HG02970 (cell line): ENCODE measurements around the gene ARF6.
"Not testable (repeated sequence)": the region's sequence is repeated elsewhere in the genome, so short reads cannot be mapped to it uniquely, and the experiment has no call there.

Source experiments
- ATAC-seq: cut with Tn5 transposase; IDR thresholded peaks from one replicate; pipeline ENCODE4 v1.9.1; 2021; ENCODE audit warnings: mild to moderate bottlenecking, moderate library complexity, moderate number of reproducible peaks; ENCODE audit not compliant: unreplicated experiment, low FRiP score

ARF6 gene

DNA sequence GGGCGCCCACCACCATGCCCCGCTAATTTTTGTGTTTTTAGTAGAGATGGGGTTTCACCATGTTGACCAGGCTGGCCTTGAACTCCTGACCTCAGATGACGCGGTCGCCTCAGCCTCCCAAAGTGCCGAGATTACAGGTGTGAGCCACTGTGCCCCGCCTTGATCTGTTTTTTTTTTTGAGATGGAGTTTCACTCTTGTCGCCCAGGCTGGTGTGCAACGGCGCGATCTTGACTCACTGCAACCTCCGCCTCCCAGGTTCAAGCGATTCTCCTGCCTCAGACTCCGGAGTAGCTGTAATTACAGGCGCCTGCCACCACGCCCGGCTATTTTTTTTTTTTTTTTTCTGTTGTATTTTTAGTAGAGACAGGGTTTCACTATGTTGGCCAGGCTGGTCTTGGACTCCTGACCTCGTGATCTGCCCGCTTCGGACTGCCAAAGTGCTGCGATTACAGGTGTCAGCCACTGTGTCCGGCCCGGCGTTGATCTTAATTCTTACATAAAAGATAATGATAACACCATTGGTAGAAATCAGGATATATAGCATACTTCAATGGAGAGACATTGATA is 9.9 kb downstream of the ARF6 start:
- not testable (repeated sequence) for ATAC-seq

DNA sequence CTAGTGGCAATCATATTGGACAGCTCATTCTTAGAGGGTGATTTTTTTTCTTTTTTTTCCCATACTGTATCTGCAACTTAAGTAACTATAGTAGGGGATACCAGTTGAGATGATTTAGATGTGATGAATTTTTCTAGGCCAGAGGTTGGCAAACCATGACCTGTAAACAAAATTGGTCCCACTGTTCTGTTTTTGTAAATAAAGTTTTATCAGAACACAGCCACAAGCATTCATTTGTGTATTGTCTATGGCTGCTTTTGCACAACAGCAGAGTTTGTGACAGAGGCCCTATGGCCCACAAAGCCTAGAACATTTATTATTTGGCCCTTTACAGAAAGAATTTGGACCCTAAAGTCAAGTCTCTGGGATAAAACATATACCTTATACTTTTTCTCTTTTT is 11.4 kb downstream of the ARF6 start:
- no peak for ATAC-seq

DNA sequence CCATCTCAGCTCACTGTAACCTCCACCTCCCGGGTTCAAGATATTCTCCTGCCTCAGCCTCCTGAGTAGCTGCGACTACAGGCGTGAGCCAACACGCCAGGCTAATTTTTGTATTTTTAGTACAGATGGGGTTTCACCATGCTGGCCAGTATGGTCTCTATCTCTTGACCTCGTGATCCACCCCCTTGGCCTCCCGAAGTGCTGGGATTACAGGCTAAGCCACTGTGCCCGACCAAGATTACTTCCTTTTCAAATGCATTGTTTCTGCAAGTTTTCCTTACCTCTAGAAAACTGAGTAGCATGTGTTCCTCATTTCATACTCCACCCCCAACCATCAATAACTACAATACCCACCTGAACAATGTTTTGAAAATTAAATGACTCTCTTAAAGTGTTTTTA is 13.1 kb downstream of the ARF6 start:
- ATAC-seq = no peak

DNA sequence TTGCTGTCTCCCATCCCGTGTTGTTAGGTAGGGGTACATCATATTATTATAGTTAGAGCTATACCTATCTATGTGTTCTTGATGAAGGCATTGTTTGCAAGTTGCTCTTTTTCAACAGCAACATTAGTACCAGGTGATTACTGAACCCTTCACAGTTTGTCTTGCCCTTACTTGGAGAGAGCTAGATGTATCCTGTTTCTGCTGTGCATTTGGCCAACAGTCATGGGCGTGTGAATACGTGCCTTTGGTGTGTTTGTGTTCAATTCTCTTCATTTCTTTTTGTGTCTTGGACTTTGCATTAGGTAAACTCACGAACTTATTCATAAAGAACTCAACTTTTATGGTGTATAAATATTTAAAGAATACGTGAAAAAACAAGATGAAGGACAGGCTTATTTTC is 14.3 kb downstream of the ARF6 start:
- no peak for ATAC-seq

DNA sequence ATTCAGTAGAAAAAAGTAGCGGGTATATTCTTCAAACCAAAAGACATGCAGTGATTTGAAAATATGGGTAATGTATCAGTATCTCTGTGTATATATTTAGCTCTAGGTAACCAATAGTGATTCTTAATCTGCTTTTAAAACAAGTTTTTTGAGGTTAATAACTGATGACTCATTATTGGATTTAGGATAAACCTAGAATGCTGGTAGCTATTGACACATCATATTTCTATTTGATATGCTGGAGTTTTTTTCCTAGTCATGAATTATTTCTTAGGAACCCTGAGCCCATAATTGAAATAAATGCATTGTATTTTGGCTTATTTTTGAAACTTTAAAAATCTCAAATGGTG is 15.5 kb downstream of the ARF6 start:
- ATAC-seq = no peak

DNA sequence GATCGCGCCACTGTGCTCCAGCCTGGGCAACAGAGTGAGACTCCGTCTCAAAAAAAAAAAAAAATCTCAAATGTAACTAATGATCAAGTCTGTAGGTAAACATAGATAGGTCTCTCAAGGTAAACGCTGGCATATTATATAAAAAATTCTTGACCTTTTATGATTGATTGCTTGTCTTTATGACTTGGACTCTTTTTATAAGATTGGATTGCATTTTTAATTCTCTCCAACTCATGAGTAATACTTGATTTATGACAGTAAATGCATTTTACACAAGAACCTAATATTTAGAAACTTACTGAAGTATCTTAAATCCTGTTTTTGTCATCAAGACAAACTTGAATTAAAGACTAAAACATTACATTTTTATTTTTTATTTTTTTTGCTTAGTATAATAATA is 16.1 kb downstream of the ARF6 start:
- no peak for ATAC-seq

DNA sequence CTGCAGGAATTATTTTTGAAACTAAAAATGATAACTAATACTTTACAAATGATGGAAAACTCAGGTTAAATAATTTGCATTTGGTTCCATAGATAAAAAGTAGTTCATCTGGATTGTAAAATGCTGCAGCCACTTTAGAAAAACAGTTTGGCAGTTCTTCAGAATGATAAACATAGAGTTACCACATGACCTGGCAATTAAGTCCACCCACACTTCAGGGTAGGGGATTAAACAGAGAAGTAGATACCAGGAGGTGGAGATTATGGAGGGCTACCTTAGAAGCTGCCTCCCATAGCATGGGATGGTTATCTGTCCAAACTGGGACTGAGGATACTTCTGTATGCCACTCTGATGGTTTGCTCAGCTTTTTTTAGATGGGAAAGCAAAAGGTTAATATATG is 22.2 kb downstream of the ARF6 start:
- no peak for ATAC-seq

DNA sequence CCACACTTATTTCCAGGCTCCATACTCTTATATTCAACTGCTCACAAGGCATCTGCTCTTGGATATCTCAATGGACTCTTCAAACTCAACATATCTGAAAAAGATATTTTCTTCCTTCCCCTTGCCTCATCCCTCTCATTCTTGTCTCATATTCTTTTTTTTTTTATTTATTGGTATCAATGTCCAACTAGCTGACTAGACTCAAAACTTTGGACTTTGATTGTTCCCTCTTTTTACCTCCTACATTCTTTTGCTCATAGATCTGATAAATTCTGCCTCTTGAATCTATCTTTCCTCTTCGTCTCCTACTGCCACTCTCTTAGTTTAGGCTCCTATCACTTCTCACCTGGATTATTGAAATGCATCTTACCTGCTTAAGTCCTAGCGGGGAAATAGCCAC is 25.8 kb downstream of the ARF6 start:
- no peak for ATAC-seq

DNA sequence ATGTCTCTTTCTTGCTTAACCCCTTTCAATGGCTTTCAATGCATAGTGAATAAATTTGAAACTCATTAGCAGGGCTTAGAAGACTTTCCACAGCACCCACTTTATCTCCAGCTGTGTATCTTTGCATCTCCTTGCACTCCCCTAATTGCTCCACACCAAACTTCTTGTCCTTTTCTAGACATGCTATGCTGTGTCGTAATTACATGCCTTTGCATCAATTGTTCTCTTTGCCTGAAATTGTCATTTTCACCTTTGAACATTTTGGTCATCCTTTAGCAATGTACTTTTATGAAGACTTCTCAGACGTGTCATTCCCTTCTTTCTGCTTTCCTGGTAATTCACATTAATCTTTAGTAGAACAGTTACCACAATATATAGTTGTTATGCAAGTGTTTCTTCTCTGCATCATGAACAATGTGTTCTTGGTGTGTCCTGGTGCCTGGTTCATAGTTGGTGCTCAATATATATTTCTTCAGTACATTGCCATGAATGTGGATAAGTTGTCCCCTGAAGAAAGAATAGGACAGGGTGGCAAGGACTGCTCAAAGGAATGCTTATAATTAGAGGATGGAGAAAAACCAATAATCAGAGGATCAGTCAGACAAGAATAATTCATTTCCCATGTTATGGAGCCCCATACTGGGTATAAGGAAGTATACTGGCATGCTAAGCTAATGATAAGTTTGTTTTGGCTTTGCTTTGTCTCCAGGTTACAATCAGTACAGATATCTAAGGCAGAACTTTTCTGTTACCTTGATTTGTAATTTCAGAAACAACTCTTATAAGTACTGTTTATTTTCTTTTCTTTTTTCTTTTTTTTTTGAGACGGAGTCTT is 27.2 kb downstream of the ARF6 start:
- ATAC-seq = no peak

DNA sequence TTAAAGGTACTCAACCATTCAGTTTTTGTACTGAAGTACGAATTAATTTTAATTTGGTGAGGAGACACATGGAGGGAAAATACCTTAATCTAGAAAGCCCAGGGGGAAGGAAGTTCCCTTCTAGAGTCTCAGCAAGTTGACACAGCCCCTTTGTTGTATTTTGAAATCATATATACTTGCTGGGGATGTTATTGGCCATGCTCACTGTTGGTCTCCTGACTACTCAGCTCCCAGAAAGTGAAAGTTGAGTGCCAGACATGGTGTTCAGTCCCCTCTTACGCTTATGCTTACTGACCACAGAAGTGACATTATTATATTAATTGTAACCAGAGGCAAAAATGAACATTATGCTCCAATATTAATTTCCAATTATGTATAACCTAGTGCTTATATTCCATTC is 28.1 kb downstream of the ARF6 start:
- ATAC-seq = no peak

DNA sequence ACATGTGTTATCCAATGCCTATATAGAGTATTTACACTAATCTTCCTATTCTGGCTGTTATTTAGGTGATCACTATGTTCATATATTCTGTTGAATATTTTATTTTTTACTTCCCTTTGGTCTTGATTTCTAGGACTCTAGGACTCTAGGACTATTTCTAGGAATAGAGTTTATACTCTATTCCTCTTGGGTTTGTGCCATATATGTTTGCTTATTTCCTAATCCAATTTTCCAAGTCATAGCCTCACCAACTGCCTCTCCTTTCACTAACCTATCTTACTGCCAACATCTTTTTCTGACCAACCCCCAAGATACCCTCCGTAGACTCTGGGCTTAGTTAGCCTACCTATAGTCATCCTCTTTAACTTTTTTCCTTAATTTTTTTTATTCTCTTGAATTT is 28.5 kb downstream of the ARF6 start:
- no peak for ATAC-seq

DNA sequence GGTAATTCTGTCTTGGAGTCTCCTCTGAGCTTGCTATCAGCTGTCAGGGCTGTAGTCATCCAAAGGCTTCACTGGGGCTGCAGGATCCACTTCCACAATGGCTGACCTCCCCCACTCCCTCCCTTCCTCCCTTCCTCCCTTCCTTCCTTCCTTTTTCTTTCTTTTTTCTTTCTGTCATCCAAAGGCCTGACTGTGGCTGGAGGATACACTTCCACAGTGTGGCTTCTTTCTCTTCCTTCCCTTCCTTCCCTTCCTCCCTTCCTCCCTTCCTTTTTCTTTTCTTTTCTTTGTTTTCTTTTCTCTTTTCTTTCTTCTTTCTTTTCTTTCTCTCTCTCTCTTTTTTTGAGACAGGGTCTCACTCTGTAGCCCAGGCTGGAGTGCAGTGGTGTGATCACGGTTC is 30.6 kb downstream of the ARF6 start:
- no peak for ATAC-seq

DNA sequence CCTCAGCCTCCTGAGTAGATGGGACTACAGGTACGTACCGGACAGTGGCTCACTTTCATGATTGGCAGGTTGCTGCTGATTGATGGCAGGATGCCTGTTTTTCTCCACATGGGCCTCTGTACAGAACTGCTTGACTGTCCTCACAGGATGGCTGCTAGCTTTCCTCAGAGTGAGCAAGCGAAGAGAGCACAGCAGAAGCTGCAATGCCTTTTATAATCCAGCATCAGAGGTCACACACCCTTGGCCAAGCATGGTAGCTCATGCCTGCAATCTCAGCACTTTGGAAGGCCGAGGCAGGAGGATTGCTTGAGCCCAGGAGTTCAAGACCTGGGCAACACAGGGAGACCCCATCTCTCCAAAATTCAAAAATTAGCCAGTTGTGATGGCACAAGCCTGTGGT is 31.0 kb downstream of the ARF6 start:
- ATAC-seq = no peak

DNA sequence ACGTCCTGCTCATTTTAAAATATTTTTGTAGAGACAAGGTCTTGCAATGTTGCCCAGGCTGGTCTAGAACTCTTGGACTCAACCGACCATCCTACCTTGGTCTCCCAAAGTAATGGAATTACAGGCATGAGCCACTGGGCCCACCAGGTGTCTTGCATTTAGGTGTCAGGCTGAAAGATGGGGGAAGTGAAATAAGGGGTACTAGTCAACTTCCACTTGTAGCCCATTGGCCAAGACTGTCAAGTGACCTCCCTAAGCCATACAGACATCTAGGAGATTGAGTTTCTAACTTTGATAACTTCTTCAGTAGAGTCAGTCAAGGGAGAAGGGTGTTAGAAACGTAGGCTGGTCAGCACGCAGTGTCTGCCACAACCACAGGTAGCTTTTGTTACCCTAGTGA is 32.0 kb downstream of the ARF6 start:
- no peak for ATAC-seq

DNA sequence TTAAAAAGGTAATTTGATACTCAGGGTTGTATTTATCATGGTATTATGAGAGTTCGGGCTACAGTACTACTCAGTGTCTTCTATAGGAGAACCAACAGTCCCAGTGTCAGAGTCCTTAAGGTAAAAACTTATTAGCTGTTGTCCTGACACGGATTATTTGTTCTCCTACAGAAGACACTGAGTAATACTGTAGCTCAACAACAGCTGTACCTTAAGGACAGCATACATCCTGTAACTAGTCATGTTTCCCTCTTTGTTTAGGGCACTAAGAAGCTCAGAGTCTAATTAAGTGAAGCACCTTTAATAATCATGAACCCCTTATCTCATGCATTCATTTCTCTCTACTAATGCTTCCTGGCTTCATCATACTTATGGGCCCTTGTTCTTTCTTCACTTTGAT is 33.9 kb downstream of the ARF6 start:
- ATAC-seq = no peak

DNA sequence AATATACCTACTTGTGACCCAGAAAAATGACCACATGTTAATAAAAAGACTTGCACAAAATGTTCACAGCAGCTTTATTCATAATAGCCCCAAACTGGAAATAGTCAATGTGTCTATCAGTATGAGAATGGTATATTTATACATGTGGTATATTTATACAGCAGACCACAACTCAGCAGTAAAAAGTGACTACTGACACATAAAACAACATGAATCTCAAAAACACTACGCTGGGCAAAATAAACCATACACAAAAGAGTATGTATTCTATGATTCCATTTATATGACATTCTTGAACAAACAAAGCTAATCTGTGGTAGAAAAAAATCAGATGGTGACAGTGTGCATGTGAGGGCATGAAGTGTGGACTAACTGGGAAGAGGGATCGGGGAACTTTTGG is 35.1 kb downstream of the ARF6 start:
- no peak for ATAC-seq

DNA sequence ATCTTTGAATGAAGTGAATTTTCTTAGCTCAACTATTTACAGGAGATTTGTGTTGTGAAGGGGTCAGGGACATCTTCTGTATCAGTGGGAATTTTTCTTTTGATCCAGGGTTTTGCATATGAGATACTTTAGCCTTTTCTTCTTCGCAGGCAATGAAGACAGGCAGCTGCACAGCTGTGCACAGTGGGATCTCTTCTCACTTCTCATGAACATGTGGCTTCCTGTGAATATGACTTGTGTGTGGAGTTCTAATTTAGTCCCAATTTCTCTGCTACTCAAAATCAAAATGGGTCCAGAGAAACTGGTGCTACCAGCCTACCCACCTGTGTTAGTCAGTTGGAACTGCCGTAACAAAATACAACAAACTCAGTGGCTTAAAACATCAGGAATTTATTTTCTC is 37.8 kb downstream of the ARF6 start:
- ATAC-seq = no peak

DNA sequence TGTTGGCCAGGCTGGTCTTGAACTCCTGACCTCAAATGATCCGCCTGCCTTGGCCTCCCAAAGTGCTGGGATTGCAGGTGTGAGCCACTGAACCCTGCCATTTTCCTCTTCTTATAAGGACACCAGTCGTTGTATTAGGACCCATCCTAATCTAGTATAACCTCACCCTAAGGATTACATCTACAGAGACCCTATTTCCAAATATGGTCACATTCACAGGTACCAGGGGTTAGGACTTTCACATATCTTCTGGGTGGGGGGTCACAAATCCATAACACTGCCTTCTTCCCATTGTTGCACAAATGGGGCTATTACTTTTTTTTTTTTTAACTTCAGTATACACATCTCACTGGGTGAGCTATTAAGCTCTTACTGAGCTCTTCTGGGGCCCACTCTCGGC is 38.6 kb downstream of the ARF6 start:
- no peak for ATAC-seq

DNA sequence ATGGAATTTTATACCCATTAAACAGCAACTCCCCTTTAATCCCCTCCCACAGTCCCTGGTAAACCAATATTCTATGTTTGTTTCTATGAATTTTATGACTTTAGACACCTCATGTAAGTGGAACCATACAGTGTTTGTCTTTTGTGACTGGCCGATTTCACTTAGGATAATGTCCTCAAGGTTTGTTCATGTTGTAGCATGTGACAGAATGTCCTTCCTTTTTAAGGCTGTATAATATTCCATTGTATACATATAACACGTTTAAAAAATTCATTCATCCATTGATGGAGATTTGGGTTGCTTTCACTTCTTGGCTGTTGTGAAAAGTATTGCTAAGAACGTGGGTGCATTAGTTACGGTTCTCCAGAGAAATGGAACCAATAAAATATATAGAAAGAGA is 40.2 kb downstream of the ARF6 start:
- ATAC-seq = no peak

DNA sequence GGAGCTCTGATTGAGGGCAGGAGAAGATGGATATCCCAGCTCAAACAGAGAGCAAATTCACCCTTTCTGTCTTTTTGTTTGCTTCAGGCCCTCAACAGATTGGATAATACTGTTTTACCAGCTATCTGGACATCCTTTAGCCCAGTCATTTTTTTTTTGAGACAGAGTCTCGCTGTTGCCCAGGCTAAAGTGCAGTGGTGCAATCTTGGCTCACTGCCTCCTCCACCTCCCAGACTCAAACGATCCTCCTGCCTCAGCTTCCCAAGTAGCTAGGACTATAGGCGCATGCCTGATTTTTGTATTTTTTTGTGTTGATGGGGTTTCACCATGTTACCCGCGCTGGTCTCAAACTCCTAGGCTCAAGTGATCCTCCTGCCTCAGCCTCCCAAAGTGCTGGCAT is 40.8 kb downstream of the ARF6 start:
- ATAC-seq = no peak

DNA sequence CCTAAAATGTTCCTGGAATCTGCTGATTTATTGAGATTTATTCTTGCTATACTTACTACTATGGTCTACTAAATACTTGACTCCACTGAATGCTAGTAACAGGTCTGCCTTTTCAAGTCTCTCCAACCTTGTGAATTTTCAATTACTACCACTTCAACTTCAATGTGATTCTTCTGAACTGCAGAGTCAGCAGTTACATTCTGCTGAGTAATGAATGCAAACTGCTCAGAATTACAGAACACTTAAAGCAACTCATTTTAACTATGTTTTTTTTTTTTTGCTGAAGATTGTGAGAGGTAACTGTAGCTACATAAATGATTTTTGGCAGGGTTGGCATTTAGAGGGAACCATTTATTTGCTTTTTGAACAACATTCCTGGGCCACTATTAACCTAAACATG is 41.8 kb downstream of the ARF6 start:
- ATAC-seq = no peak

DNA sequence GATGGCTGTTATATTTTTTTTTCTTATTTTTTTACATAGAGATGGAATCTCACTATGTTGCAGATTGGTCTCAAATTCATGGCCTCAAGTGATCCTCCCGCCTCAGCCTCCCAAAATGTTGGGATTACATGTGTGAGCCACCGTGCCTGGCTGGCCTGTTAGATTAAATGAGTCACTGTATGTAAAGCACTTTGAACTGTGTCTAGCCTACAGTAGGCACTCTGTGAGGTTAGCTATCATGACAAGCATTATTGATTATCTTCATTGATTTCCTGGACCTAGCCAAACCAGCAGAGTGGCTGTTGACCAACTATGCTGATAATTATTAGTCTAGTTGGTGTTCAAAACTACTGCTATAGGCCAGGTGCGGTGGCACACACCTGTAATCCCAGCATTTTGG is 42.6 kb downstream of the ARF6 start:
- no peak for ATAC-seq

DNA sequence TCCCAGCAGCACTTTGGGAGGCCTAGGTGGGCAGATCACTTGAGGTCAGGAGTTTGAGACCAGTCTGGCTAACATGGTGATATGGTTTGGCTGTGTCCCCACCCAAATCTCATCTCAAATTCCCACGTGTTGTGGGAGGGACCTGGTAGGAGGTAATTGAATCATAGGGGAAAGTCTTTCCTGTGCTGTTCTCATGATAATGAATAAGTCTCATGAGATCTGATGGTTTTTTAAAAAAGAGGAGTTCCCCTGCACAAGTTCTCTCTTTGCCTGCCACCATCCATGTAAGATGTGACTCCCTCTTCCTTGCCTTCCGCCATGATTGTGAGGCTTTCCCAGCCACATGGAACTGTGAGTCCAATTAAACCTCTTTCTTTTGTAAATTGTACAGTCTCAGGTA is 43.4 kb downstream of the ARF6 start:
- ATAC-seq = not testable (repeated sequence)
